Ishikawa (cell line): ENCODE results near the gene CDHR1.

ENCODE experiments used
- CEBPB ChIP-seq: IDR thresholded peaks from 2 replicates; pipeline ENCODE4 v1.6.1; 2012
- EP300 ChIP-seq: IDR thresholded peaks from 2 replicates; pipeline ENCODE4 v1.6.1; 2012; ENCODE audit warnings: borderline replicate concordance
- FOXM1 ChIP-seq: IDR thresholded peaks from 2 replicates; pipeline ENCODE4 v1.6.1; 2012; ENCODE audit warnings: low read depth, borderline replicate concordance
- NFIC ChIP-seq: IDR thresholded peaks from 2 replicates; pipeline ENCODE4 v1.6.1; 2012
- RAD21 ChIP-seq: IDR thresholded peaks from 2 replicates; pipeline ENCODE4 v1.6.1; 2012; ENCODE audit warnings: low read depth
- TAF1 ChIP-seq: IDR thresholded peaks from 2 replicates; pipeline ENCODE4 v1.6.1; 2012; ENCODE audit warnings: low read depth, mild to moderate bottlenecking
- TCF12 ChIP-seq: IDR thresholded peaks from 2 replicates; pipeline ENCODE4 v1.6.1; 2012; ENCODE audit warnings: low read depth
- TEAD4 ChIP-seq: IDR thresholded peaks from 2 replicates; pipeline ENCODE4 v1.6.1; 2012
- YY1 ChIP-seq: IDR thresholded peaks from 2 replicates; pipeline ENCODE4 v1.6.1; 2012; ENCODE audit warnings: low read depth
- TF ChIP-seq, protein P1 (sequence below): IDR thresholded peaks from 2 replicates; pipeline ENCODE4 v1.6.1; 2012; ENCODE audit warnings: low read depth, mild to moderate bottlenecking
- TF ChIP-seq, protein P2 (sequence below): IDR thresholded peaks from 2 replicates; pipeline ENCODE4 v1.6.1; 2012

DNA sequence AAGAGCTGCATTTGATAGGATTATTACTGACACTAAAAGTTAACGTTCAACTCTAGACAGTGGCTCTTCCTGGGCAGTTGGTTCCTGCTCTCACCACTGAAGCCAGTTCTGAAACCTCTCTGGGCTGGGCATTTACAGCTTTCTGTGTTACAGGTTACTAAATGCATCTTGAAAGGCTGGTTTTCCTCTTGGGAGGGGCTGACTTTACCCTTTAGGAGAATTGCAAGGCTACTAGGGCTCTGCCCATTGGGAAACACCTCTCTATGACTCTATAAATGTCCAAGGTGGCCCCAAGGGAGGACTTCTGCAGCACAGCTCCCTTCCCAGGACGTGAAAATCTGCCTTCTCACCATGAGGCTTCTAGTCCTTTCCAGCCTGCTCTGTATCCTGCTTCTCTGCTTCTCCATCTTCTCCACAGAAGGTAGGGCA, 20.8 kb upstream of the CDHR1 start, which contains the start of gene GPR15LG:
- TF ChIP-seq RAD21, result no peak
- TF ChIP-seq, protein P1, sequence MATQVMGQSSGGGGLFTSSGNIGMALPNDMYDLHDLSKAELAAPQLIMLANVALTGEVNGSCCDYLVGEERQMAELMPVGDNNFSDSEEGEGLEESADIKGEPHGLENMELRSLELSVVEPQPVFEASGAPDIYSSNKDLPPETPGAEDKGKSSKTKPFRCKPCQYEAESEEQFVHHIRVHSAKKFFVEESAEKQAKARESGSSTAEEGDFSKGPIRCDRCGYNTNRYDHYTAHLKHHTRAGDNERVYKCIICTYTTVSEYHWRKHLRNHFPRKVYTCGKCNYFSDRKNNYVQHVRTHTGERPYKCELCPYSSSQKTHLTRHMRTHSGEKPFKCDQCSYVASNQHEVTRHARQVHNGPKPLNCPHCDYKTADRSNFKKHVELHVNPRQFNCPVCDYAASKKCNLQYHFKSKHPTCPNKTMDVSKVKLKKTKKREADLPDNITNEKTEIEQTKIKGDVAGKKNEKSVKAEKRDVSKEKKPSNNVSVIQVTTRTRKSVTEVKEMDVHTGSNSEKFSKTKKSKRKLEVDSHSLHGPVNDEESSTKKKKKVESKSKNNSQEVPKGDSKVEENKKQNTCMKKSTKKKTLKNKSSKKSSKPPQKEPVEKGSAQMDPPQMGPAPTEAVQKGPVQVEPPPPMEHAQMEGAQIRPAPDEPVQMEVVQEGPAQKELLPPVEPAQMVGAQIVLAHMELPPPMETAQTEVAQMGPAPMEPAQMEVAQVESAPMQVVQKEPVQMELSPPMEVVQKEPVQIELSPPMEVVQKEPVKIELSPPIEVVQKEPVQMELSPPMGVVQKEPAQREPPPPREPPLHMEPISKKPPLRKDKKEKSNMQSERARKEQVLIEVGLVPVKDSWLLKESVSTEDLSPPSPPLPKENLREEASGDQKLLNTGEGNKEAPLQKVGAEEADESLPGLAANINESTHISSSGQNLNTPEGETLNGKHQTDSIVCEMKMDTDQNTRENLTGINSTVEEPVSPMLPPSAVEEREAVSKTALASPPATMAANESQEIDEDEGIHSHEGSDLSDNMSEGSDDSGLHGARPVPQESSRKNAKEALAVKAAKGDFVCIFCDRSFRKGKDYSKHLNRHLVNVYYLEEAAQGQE, result no peak
- TF ChIP-seq EP300, result no peak
- TF ChIP-seq TCF12, result no peak
- TF ChIP-seq TAF1, result no peak
- no peak for TF ChIP-seq YY1
- TF ChIP-seq CEBPB, result no peak
- TF ChIP-seq TEAD4, result no peak
- TF ChIP-seq FOXM1, result no peak
- no peak for TF ChIP-seq NFIC
- TF ChIP-seq, protein P2, sequence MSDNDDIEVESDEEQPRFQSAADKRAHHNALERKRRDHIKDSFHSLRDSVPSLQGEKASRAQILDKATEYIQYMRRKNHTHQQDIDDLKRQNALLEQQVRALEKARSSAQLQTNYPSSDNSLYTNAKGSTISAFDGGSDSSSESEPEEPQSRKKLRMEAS, result no peak
